ENCODE results near the gene RAD51B. TPM values are rescaled to one million over a fixed set of nuclear protein-coding genes. Genes with fewer than 3 reads are reported as not detected.

RAD51B gene
- total and polyA plus RNA-seq, 9 of the 15 experiments (the other 6 are each of a cell fraction or from before 2014, with no cell fraction given), result 8.5 to 17.3 (median 11.3) TPM

- Histone ChIP-seq H2AFZ (ENCODE audit: low read depth, low read length) (no peak overlapping the region), H4K20me1 (replicated peaks; ENCODE audit: control insufficient read depth, insufficient read depth, low read length) (no peaks in the 10 kb centered on the region), H3K36me3 (ENCODE audit: control insufficient read depth, insufficient read depth, low read length) (no peaks in the 10 kb centered on the region), H3K4me3 (no peak overlapping the region), H3K9me1 (ENCODE audit: control insufficient read depth, insufficient read depth, low read length) (no peaks in the 10 kb centered on the region), H3K9me3 (replicated peaks; ENCODE audit: control insufficient read depth, insufficient read depth, low read depth, low read length) (no peaks in the 10 kb centered on the region), H3K27me3 (ENCODE audit: control insufficient read depth in 2 of 2, insufficient read depth in 2 of 2, low read length in 2 of 2) (no peaks in the 10 kb centered on the region), H3K4me2 (ENCODE audit: insufficient read depth, low read length) (no peak overlapping the region), H3K27ac (ENCODE audit: extremely low read depth, low read depth, low read length) (no peak overlapping the region), H3K4me1 (replicated peaks in 1 of 2; ENCODE audit: control insufficient read depth in 2 of 2, insufficient read depth in 2 of 2, low read length in 2 of 2) (no peaks in the 10 kb centered on the region), H3K79me2 (ENCODE audit: control insufficient read depth, insufficient read depth, low read length) (no peaks in the 10 kb centered on the region), H3K9ac (ENCODE audit: insufficient read depth in 1 of 2, low read depth in 2 of 2, low read length in 2 of 2) (no peak overlapping the region)
- no peak for FAIRE-seq
- intact Hi-C loops (cut with micrococcal nuclease), result no loop called here
- DNase-seq (ENCODE audit: extremely low read depth in 1 of 4, low spot score in 3 of 4), result no peak
- TF ChIP-seq CEBPB (tag; IDR thresholded peaks at IDR 0.05) (peak; percentile 65), NFYB (IDR thresholded peaks at IDR 0.05; ENCODE audit: extremely low read depth, insufficient read length) (no peak)
- ChIA-PET POLR2A (no interaction called here), CTCF (ENCODE audit: low intra/inter-chr PET ratio) (no interaction called here)
- 8% methylated on average over 6 of the region's 6 CpGs for WGBS (ENCODE audit: insufficient coverage, low coverage, missing lambda C conversion rate)
- ATAC-seq, result no peak
- BruUV-seq (replicated peaks), result no TSS peak
- in situ Hi-C loops (cut with MboI), result no loop called here
Measured at GRCh38 chr14:68386950-68387779, 567.6 kb downstream of the RAD51B start.

- no TSS peak for BruUV-seq (replicated peaks)
- WGBS (ENCODE audit: insufficient coverage, low coverage, missing lambda C conversion rate), result 53% methylated on average over 3 of the region's 3 CpGs
- no peak for FAIRE-seq
- no peak for TF ChIP-seq PRDM10 (IDR thresholded peaks at IDR 0.05; ENCODE audit: partially characterized antibody)
- TF ChIP-seq MCM5 (IDR thresholded peaks at IDR 0.05; ENCODE audit: low read depth), result no peak
- TF ChIP-seq ZNF274 (IDR thresholded peaks at IDR 0.05; ENCODE audit: borderline replicate concordance, low read depth, low read length), result no peak
- TF ChIP-seq HNRNPUL1 (IDR thresholded peaks at IDR 0.05; ENCODE audit: low read length), result no peak
- no peak for TF ChIP-seq FOS (IDR thresholded peaks at IDR 0.05; ENCODE audit: extremely low read depth, insufficient read length)
- no peak for TF ChIP-seq MECOM (CRISPR knock-in tag; IDR thresholded peaks at IDR 0.05)
- TF ChIP-seq SMAD4 (CRISPR knock-in tag; conservative IDR thresholded peaks at IDR 0.05), result no peak
- no peak for TF ChIP-seq RBFOX2 (IDR thresholded peaks at IDR 0.05; ENCODE audit: low read depth, low read length)
- no peak for TF ChIP-seq KAT8 (IDR thresholded peaks at IDR 0.05; ENCODE audit: low read depth)
- TF ChIP-seq ATF7 (IDR thresholded peaks at IDR 0.05), result no peak
- TF ChIP-seq SMAD2 (IDR thresholded peaks at IDR 0.05; ENCODE audit: low read depth, low read length), result no peak
- no peak for TF ChIP-seq MTF1 (CRISPR knock-in tag; IDR thresholded peaks at IDR 0.05; ENCODE audit: borderline replicate concordance)
Measured at GRCh38 chr14:68389943-68390342, 570.4 kb downstream of the RAD51B start.

More at GRCh38 chr14:68389943-68390342, 570.4 kb downstream of the RAD51B start:
- Histone ChIP-seq H3K9me1 (ENCODE audit: control insufficient read depth, insufficient read depth, low read length) (no peaks in the 10 kb centered on the region), H3K27me3 (ENCODE audit: control insufficient read depth in 2 of 2, insufficient read depth in 2 of 2, low read length in 2 of 2) (no peaks in the 10 kb centered on the region), H4K20me1 (replicated peaks; ENCODE audit: control insufficient read depth, insufficient read depth, low read length) (no peaks in the 10 kb centered on the region), H3K79me2 (ENCODE audit: control insufficient read depth, insufficient read depth, low read length) (no peaks in the 10 kb centered on the region), H3K9ac (ENCODE audit: insufficient read depth in 1 of 2, low read depth in 2 of 2, low read length in 2 of 2) (no peak overlapping the region), H3K4me3 (no peak overlapping the region), H3K27ac (ENCODE audit: extremely low read depth, low read depth, low read length) (no peak overlapping the region), H2AFZ (ENCODE audit: low read depth, low read length) (no peak overlapping the region), H3K4me1 (replicated peaks in 1 of 2; ENCODE audit: control insufficient read depth in 2 of 2, insufficient read depth in 2 of 2, low read length in 2 of 2) (no peaks in the 10 kb centered on the region), H3K9me3 (replicated peaks; ENCODE audit: control insufficient read depth, insufficient read depth, low read depth, low read length) (no peaks in the 10 kb centered on the region), H3K36me3 (ENCODE audit: control insufficient read depth, insufficient read depth, low read length) (no peaks in the 10 kb centered on the region), H3K4me2 (ENCODE audit: insufficient read depth, low read length) (no peak overlapping the region)
- ChIA-PET POLR2A (no interaction called here), CTCF (ENCODE audit: low intra/inter-chr PET ratio) (no interaction called here)
- ATAC-seq (no peak), DNase-seq (ENCODE audit: extremely low read depth in 1 of 4, low spot score in 3 of 4) (no peak)
- intact Hi-C loops (cut with micrococcal nuclease) (no loop called here), in situ Hi-C loops (cut with MboI) (no loop called here)

Data from K562 (cell line).